ENCODE data around the gene NINL. TPM values are rescaled to one million over a fixed set of nuclear protein-coding genes. Genes with fewer than 3 reads are reported as not detected.

The NINL gene
- total and polyA plus RNA-seq, 2 of the 4 experiments (the other 2 are of a cell fraction): 3.0 to 10.4 TPM

- CTCF ChIA-PET: no interaction called here
- no peak overlapping the region for H3K23ac ChIP-seq (ENCODE audit: low read depth, low read length)
- peak overlapping the region; percentile 20 for H2AK9ac ChIP-seq (replicated peaks; ENCODE audit: low read depth, low read length, poor library complexity)
- H3K4ac ChIP-seq (ENCODE audit: low read depth, low read length): no peak overlapping the region
- H3K4me1 ChIP-seq (ENCODE audit: control insufficient read depth, insufficient read depth, low read length): no peaks in the 10 kb centered on the region
- H3K79me1 ChIP-seq (ENCODE audit: low read depth in 1 of 2, low read length in 2 of 2): no peaks in the 10 kb centered on the region
- H2BK120ac ChIP-seq (ENCODE audit: low read depth, low read length): no peak overlapping the region
- no TSS peak for BruUV-seq (replicated peaks)
- H3K9me1 ChIP-seq (ENCODE audit: insufficient read depth, low read length): peaks cover 4% of the 10 kb centered on the region; the same call in 1 of the 2 replicates
- no peak overlapping the region for H4K91ac ChIP-seq (ENCODE audit: insufficient read depth, low read depth, low read length)
- H4K20me1 ChIP-seq (ENCODE audit: insufficient read depth, low read length): no peaks in the 10 kb centered on the region
- H4K5ac ChIP-seq (ENCODE audit: low read depth, low read length): no peak overlapping the region
- H3K4me2 ChIP-seq (ENCODE audit: low read depth, low read length): no peak overlapping the region
- H2BK20ac ChIP-seq (ENCODE audit: low read depth, low read length): no peak overlapping the region
- H3K27ac ChIP-seq (ENCODE audit: insufficient read depth, low read length): no peak overlapping the region
- H3K9ac ChIP-seq (ENCODE audit: low read depth, low read length): no peak overlapping the region
- H2AK5ac ChIP-seq (ENCODE audit: low read depth, low read length): no peak overlapping the region
- in situ Hi-C loops (cut with MboI; ENCODE audit: low sequenced_read_pairs): no loop called here
- 0 out of 2 replicates have a peak, but pooled peaks have one; percentile 14 for TF ChIP-seq CEBPB (IDR thresholded peaks at IDR 0.05; ENCODE audit: low read depth, low read length)
- TF ChIP-seq BHLHE40 (IDR thresholded peaks at IDR 0.05; ENCODE audit: low read depth, low read length): no peak
- no peak overlapping the region for H3K18ac ChIP-seq (ENCODE audit: low read depth, low read length)
- no peaks in the 10 kb centered on the region for H3K9me3 ChIP-seq (ENCODE audit: control insufficient read depth, insufficient read depth, low read length)
- H2BK5ac ChIP-seq (ENCODE audit: low read depth, low read length, poor library complexity, severe bottlenecking): no peak overlapping the region
- intact Hi-C loops (cut with micrococcal nuclease): no loop called here
- H3K56ac ChIP-seq (ENCODE audit: extremely low read depth, insufficient read depth, low read length): no peak overlapping the region
- H3K27me3 ChIP-seq (ENCODE audit: control insufficient read depth, insufficient read depth, low read length): no peaks in the 10 kb centered on the region
- POLR2A ChIA-PET (ENCODE audit: unreplicated experiment): no interaction called here
- dilution Hi-C loops (cut with HindIII; ENCODE audit: low sequenced_read_pairs, unreplicated experiment): no loop called here
- DNase-seq (no peak), ATAC-seq (ENCODE audit: low read depth) (no peak)
- no peak overlapping the region for H2BK15ac ChIP-seq (ENCODE audit: low read depth, low read length)
- peaks cover 19% of the 10 kb centered on the region; the same call in 1 of the 2 replicates for H3K36me3 ChIP-seq (ENCODE audit: control insufficient read depth, insufficient read depth, low read length)
- H2AFZ ChIP-seq (replicated peaks; ENCODE audit: low read length, poor library complexity): no peak overlapping the region
- H3K14ac ChIP-seq (replicated peaks; ENCODE audit: low read depth, low read length): no peak overlapping the region
- H3K4me3 ChIP-seq (ENCODE audit: insufficient read depth, low read depth, low read length): no peak overlapping the region
- no peak overlapping the region for H4K8ac ChIP-seq (ENCODE audit: low read depth in 2 of 2, low read length in 2 of 2)
- WGBS, 2 experiments (ENCODE audit: extremely low coverage in 2 of 2, insufficient read length in 1 of 2): 92% methylated on average over 14 of the region's 18 CpGs; no CpG with 5 or more reads in 1 of the 2 experiments
Measured at GRCh38 chr20:25495189-25495824, 90.0 kb downstream of the NINL start.
